Smooth muscle cell (in vitro differentiated cells): ENCODE data around the gene ESRP2. TPM values are rescaled to one million over a fixed set of nuclear protein-coding genes. Genes with fewer than 3 reads are reported as not detected.

Experiments used
- DNase-seq: peaks from one replicate; lab custom pipeline; 2025; ENCODE audit not compliant: unreplicated experiment; lab: John Stamatoyannopoulos, UW
- H2AFZ ChIP-seq: fragments of 200-600 bp; sonication (generic); 2 replicates; pipeline ENCODE4 v1.6.0; 2016; ENCODE audit warnings: antibody characterized with exemption, low read depth, mild to moderate bottlenecking
- H3F3A ChIP-seq: fragments of 200-600 bp; sonication (generic); 2 replicates; pipeline ENCODE4 v1.6.0; 2017; ENCODE audit warnings: antibody characterized with exemption, low read depth
- H3K27ac ChIP-seq: fragments of 200-600 bp; sonication (generic); 2 replicates; pipeline ENCODE4 v1.5.1; 2016; ENCODE audit warnings: low read depth, mild to moderate bottlenecking
- H3K27me3 ChIP-seq: fragments of 200-600 bp; sonication (generic); 2 replicates; pipeline ENCODE4 v1.6.1; 2016; ENCODE audit warnings: low read depth, mild to moderate bottlenecking
- H3K36me3 ChIP-seq: fragments of 200-600 bp; sonication (generic); 2 replicates; pipeline ENCODE4 v1.5.1; 2016; ENCODE audit warnings: low read depth
- H3K4me1 ChIP-seq: fragments of 200-600 bp; sonication (generic); 2 replicates; pipeline ENCODE4 v1.5.1; 2016; ENCODE audit warnings: low read depth
- H3K4me2 ChIP-seq: fragments of 200-600 bp; sonication (generic); 2 replicates; pipeline ENCODE4 v1.6.0; 2016; ENCODE audit warnings: mild to moderate bottlenecking
- H3K4me3 ChIP-seq: fragments of 200-600 bp; sonication (generic); 2 replicates; pipeline ENCODE4 v1.5.1; 2016; ENCODE audit warnings: mild to moderate bottlenecking
- H3K79me2 ChIP-seq: fragments of 200-600 bp; sonication (generic); 2 replicates; pipeline ENCODE4 v1.6.0; 2016; ENCODE audit warnings: low read depth, mild to moderate bottlenecking
- H3K9ac ChIP-seq: fragments of 200-600 bp; sonication (generic); 2 replicates; pipeline ENCODE4 v1.6.0; 2016; ENCODE audit warnings: low read depth
- H3K9me3 ChIP-seq: fragments of 200-600 bp; sonication (generic); replicated peaks from 2 replicates; pipeline ENCODE4 v1.5.1; 2016; ENCODE audit warnings: low read depth
- H4K20me1 ChIP-seq: fragments of 200-600 bp; sonication (generic); 2 replicates; pipeline ENCODE4 v1.6.0; 2016; ENCODE audit warnings: low read depth
- WGBS: methylation state at CpG from one replicate; pipeline ENCODE4 v1.1.7; 2016; ENCODE audit warnings: low lambda C conversion rate; 5-methylcytosine and 5-hydroxymethylcytosine counted together
- polyA plus RNA-seq: library from polyadenylated mRNA; unstranded; fragments of >200 nt; fragmentation: Nextera tagmentation; extraction: Ambion mirVana; gene quantifications from 2 replicates; pipeline ENCODE4 v1.2.1, GENCODE V29; 2016
- total RNA-seq: library from RNA; depleted of rRNA; stranded (reverse); fragments of >200 nt; gene quantifications from 2 replicates; pipeline ENCODE4 v1.2.3, GENCODE V29; 2014
- TF ChIP-seq, protein P1 (sequence below): fragments of 200-600 bp; sonication (generic); IDR thresholded peaks from 2 replicates; pipeline ENCODE4 v1.5.1; 2017; ENCODE audit warnings: borderline replicate concordance, mild to moderate bottlenecking, antibody characterized with exemption; ENCODE audit not compliant: insufficient read depth, poor library complexity, severe bottlenecking

ESRP2 gene
- total and polyA plus RNA-seq, 2 experiments from 2014 or later, result 2.7 to 8.5 TPM

DNA sequence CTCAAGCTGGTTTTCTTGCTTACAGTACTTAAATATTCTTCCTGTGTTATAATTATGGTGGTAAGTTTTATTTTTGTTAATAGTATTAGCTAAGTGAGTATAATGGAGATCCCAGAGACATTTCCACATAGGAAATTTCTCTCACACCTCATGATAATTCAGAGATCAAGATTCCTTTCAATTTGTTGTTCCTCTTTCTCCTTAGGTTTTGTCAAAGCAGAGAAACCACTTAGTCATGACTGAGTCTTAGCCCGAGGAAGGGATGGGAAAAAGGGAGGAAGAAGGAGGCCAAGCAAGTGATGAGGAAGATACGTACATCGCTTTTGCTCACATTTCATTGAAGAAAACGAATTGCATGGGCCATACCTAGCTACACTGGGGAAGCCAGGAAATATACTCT is 18.4 kb downstream of the ESRP2 start:
- Histone ChIP-seq H3K4me1 (no peaks in the 10 kb centered on the region), H3K27me3 (no peaks in the 10 kb centered on the region), H3K4me2 (no peak overlapping the region), H2AFZ (no peak overlapping the region), H3K4me3 (no peak overlapping the region), H4K20me1 (peaks cover 3% of the 10 kb centered on the region), H3K36me3 (no peaks in the 10 kb centered on the region), H3K27ac (no peak overlapping the region), H3K9ac (no peak overlapping the region), H3K79me2 (no peaks in the 10 kb centered on the region), H3F3A (no peaks in the 10 kb centered on the region), H3K9me3 (no peaks in the 10 kb centered on the region)
- WGBS, result 93% methylated on average over 4 of the region's 4 CpGs
- TF ChIP-seq, protein P1, sequence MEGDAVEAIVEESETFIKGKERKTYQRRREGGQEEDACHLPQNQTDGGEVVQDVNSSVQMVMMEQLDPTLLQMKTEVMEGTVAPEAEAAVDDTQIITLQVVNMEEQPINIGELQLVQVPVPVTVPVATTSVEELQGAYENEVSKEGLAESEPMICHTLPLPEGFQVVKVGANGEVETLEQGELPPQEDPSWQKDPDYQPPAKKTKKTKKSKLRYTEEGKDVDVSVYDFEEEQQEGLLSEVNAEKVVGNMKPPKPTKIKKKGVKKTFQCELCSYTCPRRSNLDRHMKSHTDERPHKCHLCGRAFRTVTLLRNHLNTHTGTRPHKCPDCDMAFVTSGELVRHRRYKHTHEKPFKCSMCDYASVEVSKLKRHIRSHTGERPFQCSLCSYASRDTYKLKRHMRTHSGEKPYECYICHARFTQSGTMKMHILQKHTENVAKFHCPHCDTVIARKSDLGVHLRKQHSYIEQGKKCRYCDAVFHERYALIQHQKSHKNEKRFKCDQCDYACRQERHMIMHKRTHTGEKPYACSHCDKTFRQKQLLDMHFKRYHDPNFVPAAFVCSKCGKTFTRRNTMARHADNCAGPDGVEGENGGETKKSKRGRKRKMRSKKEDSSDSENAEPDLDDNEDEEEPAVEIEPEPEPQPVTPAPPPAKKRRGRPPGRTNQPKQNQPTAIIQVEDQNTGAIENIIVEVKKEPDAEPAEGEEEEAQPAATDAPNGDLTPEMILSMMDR, result no peak
- no peak for DNase-seq

DNA sequence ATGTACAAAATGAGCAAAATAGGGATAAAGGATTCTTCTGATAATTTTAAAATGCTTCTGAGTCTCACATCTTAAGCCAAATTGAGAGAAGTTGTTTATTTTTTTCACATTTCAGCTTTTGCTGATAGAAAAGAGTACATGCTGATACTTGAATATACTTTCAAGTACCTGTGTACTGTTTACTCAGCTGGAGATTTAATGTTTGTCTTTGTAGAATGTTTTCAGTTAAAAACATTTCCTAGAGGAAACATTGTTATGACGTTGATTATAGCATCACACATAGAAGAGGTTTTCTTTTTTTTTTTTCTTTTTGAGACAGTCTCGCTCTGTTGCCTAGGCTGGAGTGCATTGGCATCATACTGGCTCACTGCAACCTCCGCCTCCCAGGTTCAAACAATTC is 19.7 kb downstream of the ESRP2 start:
- Histone ChIP-seq H3K4me2 (no peak overlapping the region), H3K9me3 (no peaks in the 10 kb centered on the region), H3K4me1 (no peaks in the 10 kb centered on the region), H3K4me3 (no peak overlapping the region), H4K20me1 (peaks cover 4% of the 10 kb centered on the region), H3K27me3 (no peaks in the 10 kb centered on the region), H3K27ac (no peak overlapping the region), H3F3A (no peaks in the 10 kb centered on the region), H3K9ac (no peak overlapping the region), H3K36me3 (no peaks in the 10 kb centered on the region), H2AFZ (no peak overlapping the region), H3K79me2 (no peaks in the 10 kb centered on the region)
- 100% methylated on average over 3 of the region's 3 CpGs for WGBS
- TF ChIP-seq, protein P1, result no peak
- DNase-seq, result no peak

DNA sequence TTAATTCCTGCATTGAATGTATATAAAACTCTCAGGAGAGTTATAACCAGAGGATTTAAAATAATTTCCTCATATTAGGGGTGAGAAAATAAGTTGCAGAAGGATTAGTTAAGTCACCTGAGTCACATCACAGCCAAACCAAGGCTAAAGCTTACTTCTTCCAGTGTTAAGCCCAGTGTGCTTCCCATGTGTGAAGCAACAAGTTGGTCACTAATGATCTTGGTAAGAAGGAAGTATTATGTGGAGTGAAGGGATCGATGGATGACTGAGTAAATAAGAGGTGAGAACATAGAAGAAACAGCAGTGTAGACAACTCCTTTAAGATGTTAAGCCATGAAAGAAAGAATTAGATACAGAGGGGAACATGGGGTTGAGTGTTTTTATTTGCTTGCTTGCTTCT is 20.6 kb downstream of the ESRP2 start:
- no peaks in the 10 kb centered on the region for H3K79me2 ChIP-seq
- H3K27me3 ChIP-seq, result no peaks in the 10 kb centered on the region
- H3K4me1 ChIP-seq, result no peaks in the 10 kb centered on the region
- 97% methylated on average over 1 of the region's 1 CpG for WGBS
- TF ChIP-seq, protein P1, result no peak
- peaks cover 11% of the 10 kb centered on the region for H4K20me1 ChIP-seq
- H3K4me3 ChIP-seq, result no peak overlapping the region
- H3K9ac ChIP-seq, result no peak overlapping the region
- H3F3A ChIP-seq, result no peaks in the 10 kb centered on the region
- H3K27ac ChIP-seq, result no peak overlapping the region
- H3K36me3 ChIP-seq, result no peaks in the 10 kb centered on the region
- H3K4me2 ChIP-seq, result no peak overlapping the region
- no peak overlapping the region for H2AFZ ChIP-seq
- no peak for DNase-seq
- no peaks in the 10 kb centered on the region for H3K9me3 ChIP-seq

DNA sequence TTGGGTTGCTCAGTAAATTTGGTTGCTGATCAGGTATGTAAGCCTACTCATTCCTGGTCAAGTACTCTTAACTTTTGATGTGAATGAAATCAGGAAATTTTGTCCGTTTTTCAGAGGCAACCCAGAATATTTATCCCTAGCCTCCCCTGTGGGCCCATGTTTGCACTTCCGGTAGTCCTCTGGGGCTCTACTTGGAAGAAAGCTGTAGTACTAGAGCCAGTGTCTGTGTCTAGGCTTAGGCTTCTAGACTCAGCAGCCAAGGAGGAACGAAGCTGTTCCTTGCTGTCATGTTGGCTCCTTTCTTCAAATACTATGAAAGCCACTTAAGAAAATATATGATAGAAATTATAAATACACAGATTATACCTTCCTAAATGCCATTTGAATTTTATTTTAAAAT is 21.2 kb downstream of the ESRP2 start:
- Histone ChIP-seq H4K20me1 (peaks cover 11% of the 10 kb centered on the region), H2AFZ (no peak overlapping the region), H3K36me3 (no peaks in the 10 kb centered on the region), H3K27me3 (no peaks in the 10 kb centered on the region), H3K9ac (no peak overlapping the region), H3K9me3 (no peaks in the 10 kb centered on the region), H3K4me2 (no peak overlapping the region), H3F3A (no peaks in the 10 kb centered on the region), H3K4me1 (no peaks in the 10 kb centered on the region), H3K79me2 (no peaks in the 10 kb centered on the region), H3K27ac (no peak overlapping the region), H3K4me3 (no peak overlapping the region)
- TF ChIP-seq, protein P1, result no peak
- WGBS, result 98% methylated on average over 3 of the region's 3 CpGs
- DNase-seq, result no peak
